Measurements from ENCODE around the gene PADI4. TPM values are rescaled to one million over a fixed set of nuclear protein-coding genes. Genes with fewer than 3 reads are reported as not detected.

Gene PADI4
- total and polyA plus RNA-seq, 8 donors, result 0.08 to 0.25 (median 0.18) TPM; not detected in 5

- WGBS, 5 donors, result 83 to 88% (median 85%) methylated on average over 9 of the region's 9 CpGs
- intact Hi-C loops (cut with DNase I; ENCODE audit: low total_unique reads), result no loop called here
These were observed 51.8 kb downstream of the PADI4 start for GRCh38 chr1:17359808-17360207.

GRCh38 chr1:17360272-17360956, 52.4 kb downstream of the PADI4 start:
- no peaks in the 10 kb centered on the region for H3K36me3 ChIP-seq
- peaks cover 0 to 38% (median 5%) of the 10 kb centered on the region in 3 donors for H3K27me3 ChIP-seq
- H3K4me1 ChIP-seq, result no peaks in the 10 kb centered on the region
- intact Hi-C loops (cut with DNase I; ENCODE audit: low total_unique reads), result no loop called here
- H3K27ac ChIP-seq, result no peak overlapping the region
- no peak overlapping the region for H3K4me3 ChIP-seq
- no peak for DNase-seq
- 80 to 87% (median 83%) methylated on average over 10 to 11 of the region's 11 CpGs for WGBS, 5 donors
- H3K9me3 ChIP-seq, result peaks cover 0 to 4% (median 0%) of the 10 kb centered on the region in 4 donors
- TF ChIP-seq EP300 (IDR thresholded peaks at IDR 0.05) (no peak), CTCF (IDR thresholded peaks at IDR 0.05) (no peak), POLR2A (IDR thresholded peaks at IDR 0.05) (no peak), POLR2AphosphoS5 (IDR thresholded peaks at IDR 0.05) (no peak)

More at GRCh38 chr1:17359808-17360207, 51.8 kb downstream of the PADI4 start:
- peaks cover 0 to 4% (median 0%) of the 10 kb centered on the region in 4 donors for H3K9me3 ChIP-seq
- TF ChIP-seq EP300 (IDR thresholded peaks at IDR 0.05) (no peak), POLR2AphosphoS5 (IDR thresholded peaks at IDR 0.05) (no peak), CTCF (IDR thresholded peaks at IDR 0.05) (no peak), POLR2A (IDR thresholded peaks at IDR 0.05) (no peak)
- no peak overlapping the region for H3K4me3 ChIP-seq
- DNase-seq, result no peak
- no peak overlapping the region for H3K27ac ChIP-seq
- H3K36me3 ChIP-seq, result no peaks in the 10 kb centered on the region
- no peaks in the 10 kb centered on the region for H3K4me1 ChIP-seq
- peaks cover 0 to 36% (median 2%) of the 10 kb centered on the region in 3 donors for H3K27me3 ChIP-seq

- no peak overlapping the region for H3K4me3 ChIP-seq
- no peak overlapping the region for H3K27ac ChIP-seq
- intact Hi-C loops (cut with DNase I; ENCODE audit: low total_unique reads), result no loop called here
- H3K27me3 ChIP-seq, result peaks cover 0 to 40% (median 5%) of the 10 kb centered on the region in 3 donors
- H3K36me3 ChIP-seq, result no peaks in the 10 kb centered on the region
- no peaks in the 10 kb centered on the region for H3K4me1 ChIP-seq
- H3K9me3 ChIP-seq, result peaks cover 0 to 4% (median 0%) of the 10 kb centered on the region in 4 donors
- no peak for TF ChIP-seq EP300 (IDR thresholded peaks at IDR 0.05)
- no peak for TF ChIP-seq POLR2AphosphoS5 (IDR thresholded peaks at IDR 0.05)
- no peak for TF ChIP-seq CTCF (IDR thresholded peaks at IDR 0.05)
- TF ChIP-seq POLR2A (IDR thresholded peaks at IDR 0.05), result no peak
- WGBS, 5 donors, result 58 to 72% (median 65%) methylated on average over 4 of the region's 4 CpGs
- DNase-seq, result no peak
These were observed 53.7 kb downstream of the PADI4 start for GRCh38 chr1:17361687-17362086.

GRCh38 chr1:17363351-17363750, 55.4 kb downstream of the PADI4 start:
- Histone ChIP-seq H3K4me1 (no peaks in the 10 kb centered on the region), H3K4me3 (no peak overlapping the region), H3K9me3 (peaks cover 0 to 4% (median 0%) of the 10 kb centered on the region in 4 donors), H3K27ac (no peak overlapping the region), H3K27me3 (peaks cover 0 to 53% (median 5%) of the 10 kb centered on the region in 3 donors), H3K36me3 (no peaks in the 10 kb centered on the region)
- no peak for DNase-seq
- intact Hi-C loops (cut with DNase I; ENCODE audit: low total_unique reads), result no loop called here
- 77 to 89% (median 85%) methylated on average over 11 to 12 of the region's 12 CpGs for WGBS, 5 donors
- no peak for TF ChIP-seq CTCF (IDR thresholded peaks at IDR 0.05)
- no peak for TF ChIP-seq EP300 (IDR thresholded peaks at IDR 0.05)
- TF ChIP-seq POLR2AphosphoS5 (IDR thresholded peaks at IDR 0.05), result no peak
